ENCODE data around the gene LSAMP.

Gene LSAMP

DNA sequence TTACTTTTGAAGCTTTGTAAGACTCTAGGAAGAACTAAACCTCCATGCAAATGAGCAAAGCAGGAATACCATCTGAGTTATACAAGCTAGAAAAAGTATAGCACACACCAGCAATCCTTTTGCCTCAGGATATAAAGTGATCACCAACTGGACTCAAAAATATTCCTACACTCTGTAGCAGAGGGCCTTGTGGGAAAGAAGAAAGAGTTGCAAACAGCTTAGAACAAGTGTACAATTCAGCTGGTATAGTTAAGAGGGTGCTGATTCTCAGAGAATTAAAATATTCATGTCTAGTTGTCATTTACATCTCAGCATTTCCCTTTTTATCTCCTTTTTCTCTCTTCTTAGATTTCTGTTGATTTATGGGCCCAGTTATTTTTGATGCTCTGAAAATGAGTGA is 573.6 kb downstream of the LSAMP start:
- no peaks in the 10 kb centered on the region for H3K36me3 ChIP-seq (ENCODE audit: insufficient read depth, low read length)
- no peaks in the 10 kb centered on the region for H3F3A ChIP-seq (ENCODE audit: low read depth)
- no peaks in the 10 kb centered on the region for H3K27me3 ChIP-seq (ENCODE audit: insufficient read depth, low read length, poor library complexity, severe bottlenecking)
- H3K4me2 ChIP-seq (ENCODE audit: low read depth, low read length, poor library complexity, severe bottlenecking): no peak overlapping the region
- no peak overlapping the region for H3K9ac ChIP-seq (ENCODE audit: low read depth, low read length, poor library complexity, severe bottlenecking)
- no peaks in the 10 kb centered on the region for H3K9me2 ChIP-seq (replicated peaks; ENCODE audit: low read depth, low read length)
- no peaks in the 10 kb centered on the region for H3K79me2 ChIP-seq (ENCODE audit: insufficient read depth, low read length)
- H3K4me1 ChIP-seq (ENCODE audit: insufficient read depth, low read length, poor library complexity, severe bottlenecking): no peaks in the 10 kb centered on the region
- TF ChIP-seq EZH2phosphoT487 (IDR thresholded peaks at IDR 0.05; ENCODE audit: borderline replicate concordance): no peak
- TF ChIP-seq, protein P1, sequence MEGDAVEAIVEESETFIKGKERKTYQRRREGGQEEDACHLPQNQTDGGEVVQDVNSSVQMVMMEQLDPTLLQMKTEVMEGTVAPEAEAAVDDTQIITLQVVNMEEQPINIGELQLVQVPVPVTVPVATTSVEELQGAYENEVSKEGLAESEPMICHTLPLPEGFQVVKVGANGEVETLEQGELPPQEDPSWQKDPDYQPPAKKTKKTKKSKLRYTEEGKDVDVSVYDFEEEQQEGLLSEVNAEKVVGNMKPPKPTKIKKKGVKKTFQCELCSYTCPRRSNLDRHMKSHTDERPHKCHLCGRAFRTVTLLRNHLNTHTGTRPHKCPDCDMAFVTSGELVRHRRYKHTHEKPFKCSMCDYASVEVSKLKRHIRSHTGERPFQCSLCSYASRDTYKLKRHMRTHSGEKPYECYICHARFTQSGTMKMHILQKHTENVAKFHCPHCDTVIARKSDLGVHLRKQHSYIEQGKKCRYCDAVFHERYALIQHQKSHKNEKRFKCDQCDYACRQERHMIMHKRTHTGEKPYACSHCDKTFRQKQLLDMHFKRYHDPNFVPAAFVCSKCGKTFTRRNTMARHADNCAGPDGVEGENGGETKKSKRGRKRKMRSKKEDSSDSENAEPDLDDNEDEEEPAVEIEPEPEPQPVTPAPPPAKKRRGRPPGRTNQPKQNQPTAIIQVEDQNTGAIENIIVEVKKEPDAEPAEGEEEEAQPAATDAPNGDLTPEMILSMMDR (conservative IDR thresholded peaks at IDR 0.05; ENCODE audit: low read length): no peak
- no peak overlapping the region for H2AFZ ChIP-seq (ENCODE audit: low read length)
- H3K9me3 ChIP-seq (ENCODE audit: insufficient read depth, low read depth, low read length): no peaks in the 10 kb centered on the region
- no peak overlapping the region for H3K4me3 ChIP-seq (ENCODE audit: low read length, poor library complexity, severe bottlenecking)
- no peaks in the 10 kb centered on the region for H4K20me1 ChIP-seq (ENCODE audit: insufficient read depth, low read length, poor library complexity, severe bottlenecking)

DNA sequence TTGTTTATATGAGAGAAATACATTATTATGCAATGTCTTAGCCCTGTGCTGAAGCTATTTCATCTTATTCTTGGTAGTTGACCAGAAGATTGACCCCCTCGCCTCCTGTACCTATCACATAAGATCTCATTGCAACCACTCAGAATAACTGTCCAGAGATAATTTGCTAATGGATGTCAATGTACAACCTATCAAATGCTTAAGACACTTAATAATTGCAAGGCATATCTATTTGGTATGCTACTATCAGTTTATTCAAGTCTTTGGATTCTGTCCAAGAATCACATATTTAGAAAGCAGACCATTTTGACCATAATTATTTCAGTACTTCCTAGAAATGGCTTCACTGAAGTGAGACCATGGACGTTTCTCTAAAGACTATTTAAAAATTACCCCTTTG is 580.4 kb downstream of the LSAMP start:
- Histone ChIP-seq H3K79me2 (ENCODE audit: insufficient read depth, low read length) (no peaks in the 10 kb centered on the region), H3K9me2 (replicated peaks; ENCODE audit: low read depth, low read length) (no peaks in the 10 kb centered on the region), H3F3A (ENCODE audit: low read depth) (no peaks in the 10 kb centered on the region), H3K27me3 (ENCODE audit: insufficient read depth, low read length, poor library complexity, severe bottlenecking) (no peaks in the 10 kb centered on the region), H2AFZ (ENCODE audit: low read length) (no peak overlapping the region), H3K4me1 (ENCODE audit: insufficient read depth, low read length, poor library complexity, severe bottlenecking) (no peaks in the 10 kb centered on the region), H3K9ac (ENCODE audit: low read depth, low read length, poor library complexity, severe bottlenecking) (no peak overlapping the region), H3K9me3 (ENCODE audit: insufficient read depth, low read depth, low read length) (no peaks in the 10 kb centered on the region), H3K4me2 (ENCODE audit: low read depth, low read length, poor library complexity, severe bottlenecking) (no peak overlapping the region), H4K20me1 (ENCODE audit: insufficient read depth, low read length, poor library complexity, severe bottlenecking) (no peaks in the 10 kb centered on the region), H3K4me3 (ENCODE audit: low read length, poor library complexity, severe bottlenecking) (no peak overlapping the region), H3K36me3 (ENCODE audit: insufficient read depth, low read length) (no peaks in the 10 kb centered on the region)
- TF ChIP-seq, protein P1 (conservative IDR thresholded peaks at IDR 0.05; ENCODE audit: low read length): no peak
- no peak for TF ChIP-seq EZH2phosphoT487 (IDR thresholded peaks at IDR 0.05; ENCODE audit: borderline replicate concordance)

DNA sequence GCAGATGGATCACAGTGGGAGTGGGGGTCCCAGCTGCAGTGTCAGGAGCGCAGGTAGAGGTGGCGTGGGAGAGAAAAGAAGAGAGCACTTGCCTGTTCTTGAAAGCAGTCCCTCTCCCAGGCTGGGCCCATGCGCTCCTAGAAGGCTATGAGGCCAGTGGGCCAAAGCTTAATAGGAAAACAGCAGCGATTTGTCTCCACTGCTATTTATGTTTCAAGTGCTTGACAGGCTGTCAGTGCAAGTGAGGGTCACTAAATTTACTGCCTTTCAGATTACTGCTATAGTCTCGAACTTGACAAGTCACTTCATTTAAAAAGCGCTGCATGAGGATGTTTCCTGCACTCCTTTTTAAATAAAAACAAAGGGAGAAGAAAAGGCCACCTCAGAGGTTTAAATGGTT is 582.4 kb downstream of the LSAMP start:
- no peak overlapping the region for H3K4me2 ChIP-seq (ENCODE audit: low read depth, low read length, poor library complexity, severe bottlenecking)
- H3K36me3 ChIP-seq (ENCODE audit: insufficient read depth, low read length): no peaks in the 10 kb centered on the region
- H3K9me3 ChIP-seq (ENCODE audit: insufficient read depth, low read depth, low read length): no peaks in the 10 kb centered on the region
- no peak overlapping the region for H2AFZ ChIP-seq (ENCODE audit: low read length)
- no peaks in the 10 kb centered on the region for H4K20me1 ChIP-seq (ENCODE audit: insufficient read depth, low read length, poor library complexity, severe bottlenecking)
- no peak for TF ChIP-seq EZH2phosphoT487 (IDR thresholded peaks at IDR 0.05; ENCODE audit: borderline replicate concordance)
- TF ChIP-seq, protein P1 (conservative IDR thresholded peaks at IDR 0.05; ENCODE audit: low read length): no peak
- H3K4me1 ChIP-seq (ENCODE audit: insufficient read depth, low read length, poor library complexity, severe bottlenecking): no peaks in the 10 kb centered on the region
- H3K4me3 ChIP-seq (ENCODE audit: low read length, poor library complexity, severe bottlenecking): no peak overlapping the region
- no peaks in the 10 kb centered on the region for H3K79me2 ChIP-seq (ENCODE audit: insufficient read depth, low read length)
- no peak overlapping the region for H3K9ac ChIP-seq (ENCODE audit: low read depth, low read length, poor library complexity, severe bottlenecking)
- H3K9me2 ChIP-seq (replicated peaks; ENCODE audit: low read depth, low read length): no peaks in the 10 kb centered on the region
- no peaks in the 10 kb centered on the region for H3F3A ChIP-seq (ENCODE audit: low read depth)
- H3K27me3 ChIP-seq (ENCODE audit: insufficient read depth, low read length, poor library complexity, severe bottlenecking): no peaks in the 10 kb centered on the region
